ENCODE measurements around the gene CIC. TPM values are rescaled to one million over a fixed set of nuclear protein-coding genes. Genes with fewer than 3 reads are reported as not detected.

Gene CIC
- total and polyA plus RNA-seq, 2 of the 13 experiments (the other 11 are each of a cell fraction or from before 2014, with no cell fraction given), result 5.9 to 8.0 TPM

DNA sequence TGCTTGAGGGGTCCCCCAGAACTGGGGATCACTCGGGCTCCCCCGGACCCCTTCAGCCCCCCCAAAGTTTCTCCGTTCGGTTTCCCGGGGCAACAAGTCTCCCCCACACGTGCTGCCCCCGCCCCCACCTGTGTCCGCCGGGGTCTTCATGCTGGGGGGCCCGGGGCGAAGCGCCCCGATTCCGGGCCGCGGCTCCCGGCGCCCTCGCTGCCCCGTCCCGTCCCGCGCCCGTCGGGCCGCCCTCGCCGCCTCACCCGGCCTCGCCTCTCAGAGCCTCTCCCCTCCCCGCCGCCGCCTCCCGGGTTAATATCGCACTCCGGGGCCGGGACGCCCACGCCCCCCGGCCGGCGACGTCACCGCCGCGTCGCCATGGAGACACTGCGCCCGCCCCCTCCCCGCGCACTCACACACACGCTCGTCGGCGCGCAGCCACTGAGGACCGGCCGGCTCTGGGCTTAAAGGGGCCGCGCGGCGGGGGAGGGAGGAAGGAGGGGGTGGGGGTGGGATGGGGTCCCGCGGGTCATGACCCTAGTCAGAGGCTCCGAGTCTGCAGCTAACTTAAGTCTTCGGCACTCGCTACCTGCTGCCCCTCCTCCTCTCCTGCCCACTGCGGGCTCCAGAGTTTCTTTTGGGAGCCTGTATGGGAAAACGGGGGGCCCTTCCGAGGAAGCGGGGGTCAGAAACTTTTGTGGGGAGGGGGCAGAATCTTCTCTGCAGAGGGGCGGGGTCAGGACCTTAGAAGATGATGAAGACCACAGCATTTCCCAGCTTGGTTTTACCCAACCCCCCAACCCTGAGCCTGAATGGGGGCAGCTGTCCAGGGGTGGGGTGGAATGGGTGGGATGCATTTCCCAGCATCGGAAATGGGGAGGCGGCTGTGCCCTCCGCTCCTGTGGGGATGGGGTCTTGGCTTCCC is 13.9 kb upstream of the CIC start, which contains the start of gene ERF (continued):
- TF ChIP-seq, protein P1, sequence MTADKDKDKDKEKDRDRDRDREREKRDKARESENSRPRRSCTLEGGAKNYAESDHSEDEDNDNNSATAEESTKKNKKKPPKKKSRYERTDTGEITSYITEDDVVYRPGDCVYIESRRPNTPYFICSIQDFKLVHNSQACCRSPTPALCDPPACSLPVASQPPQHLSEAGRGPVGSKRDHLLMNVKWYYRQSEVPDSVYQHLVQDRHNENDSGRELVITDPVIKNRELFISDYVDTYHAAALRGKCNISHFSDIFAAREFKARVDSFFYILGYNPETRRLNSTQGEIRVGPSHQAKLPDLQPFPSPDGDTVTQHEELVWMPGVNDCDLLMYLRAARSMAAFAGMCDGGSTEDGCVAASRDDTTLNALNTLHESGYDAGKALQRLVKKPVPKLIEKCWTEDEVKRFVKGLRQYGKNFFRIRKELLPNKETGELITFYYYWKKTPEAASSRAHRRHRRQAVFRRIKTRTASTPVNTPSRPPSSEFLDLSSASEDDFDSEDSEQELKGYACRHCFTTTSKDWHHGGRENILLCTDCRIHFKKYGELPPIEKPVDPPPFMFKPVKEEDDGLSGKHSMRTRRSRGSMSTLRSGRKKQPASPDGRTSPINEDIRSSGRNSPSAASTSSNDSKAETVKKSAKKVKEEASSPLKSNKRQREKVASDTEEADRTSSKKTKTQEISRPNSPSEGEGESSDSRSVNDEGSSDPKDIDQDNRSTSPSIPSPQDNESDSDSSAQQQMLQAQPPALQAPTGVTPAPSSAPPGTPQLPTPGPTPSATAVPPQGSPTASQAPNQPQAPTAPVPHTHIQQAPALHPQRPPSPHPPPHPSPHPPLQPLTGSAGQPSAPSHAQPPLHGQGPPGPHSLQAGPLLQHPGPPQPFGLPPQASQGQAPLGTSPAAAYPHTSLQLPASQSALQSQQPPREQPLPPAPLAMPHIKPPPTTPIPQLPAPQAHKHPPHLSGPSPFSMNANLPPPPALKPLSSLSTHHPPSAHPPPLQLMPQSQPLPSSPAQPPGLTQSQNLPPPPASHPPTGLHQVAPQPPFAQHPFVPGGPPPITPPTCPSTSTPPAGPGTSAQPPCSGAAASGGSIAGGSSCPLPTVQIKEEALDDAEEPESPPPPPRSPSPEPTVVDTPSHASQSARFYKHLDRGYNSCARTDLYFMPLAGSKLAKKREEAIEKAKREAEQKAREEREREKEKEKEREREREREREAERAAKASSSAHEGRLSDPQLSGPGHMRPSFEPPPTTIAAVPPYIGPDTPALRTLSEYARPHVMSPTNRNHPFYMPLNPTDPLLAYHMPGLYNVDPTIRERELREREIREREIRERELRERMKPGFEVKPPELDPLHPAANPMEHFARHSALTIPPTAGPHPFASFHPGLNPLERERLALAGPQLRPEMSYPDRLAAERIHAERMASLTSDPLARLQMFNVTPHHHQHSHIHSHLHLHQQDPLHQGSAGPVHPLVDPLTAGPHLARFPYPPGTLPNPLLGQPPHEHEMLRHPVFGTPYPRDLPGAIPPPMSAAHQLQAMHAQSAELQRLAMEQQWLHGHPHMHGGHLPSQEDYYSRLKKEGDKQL (CRISPR knock-in tag; IDR thresholded peaks at IDR 0.05; ENCODE audit: low read depth), result no peak
- TF ChIP-seq CC2D1A (CRISPR knock-in tag; IDR thresholded peaks at IDR 0.05) (no peak), ATM (IDR thresholded peaks at IDR 0.05; ENCODE audit: borderline replicate concordance) (no peak), DR1 (CRISPR knock-in tag; IDR thresholded peaks at IDR 0.05) (peak; percentile 90; the same call in 1 of the 2 replicates), ZNF382 (CRISPR knock-in tag; IDR thresholded peaks at IDR 0.05; ENCODE audit: borderline replicate concordance) (no peak), ZNF460 (CRISPR knock-in tag; IDR thresholded peaks at IDR 0.05; ENCODE audit: borderline replicate concordance) (no peak), ZNF180 (CRISPR knock-in tag; IDR thresholded peaks at IDR 0.05; ENCODE audit: borderline replicate concordance, low read depth) (0 out of 2 replicates have a peak, but pooled peaks have one; percentile 23), ZSCAN25 (CRISPR knock-in tag; IDR thresholded peaks at IDR 0.05) (peak; percentile 98), NFIB (CRISPR knock-in tag; IDR thresholded peaks at IDR 0.05; ENCODE audit: borderline replicate concordance) (no peak), CBX2 (IDR thresholded peaks at IDR 0.05; ENCODE audit: low read depth, low read length) (no peak), CBX2 (CRISPR knock-in tag; IDR thresholded peaks at IDR 0.05; ENCODE audit: low read depth) (no peak), RBFOX2 (IDR thresholded peaks at IDR 0.05; ENCODE audit: low read depth, low read length) (peak; percentile 94), FOSL1 (CRISPR knock-in tag; IDR thresholded peaks at IDR 0.05; ENCODE audit: borderline replicate concordance) (no peak), SMAD1 (CRISPR knock-in tag; IDR thresholded peaks at IDR 0.05; ENCODE audit: borderline replicate concordance, low read depth) (no peak), SPEN (CRISPR knock-in tag; IDR thresholded peaks at IDR 0.05; ENCODE audit: low read depth) (no peak), BORCS8-MEF2B (CRISPR knock-in tag; IDR thresholded peaks at IDR 0.05) (0 out of 2 replicates have a peak, but pooled peaks have one; percentile 8)
- TF ChIP-seq, protein P2, sequence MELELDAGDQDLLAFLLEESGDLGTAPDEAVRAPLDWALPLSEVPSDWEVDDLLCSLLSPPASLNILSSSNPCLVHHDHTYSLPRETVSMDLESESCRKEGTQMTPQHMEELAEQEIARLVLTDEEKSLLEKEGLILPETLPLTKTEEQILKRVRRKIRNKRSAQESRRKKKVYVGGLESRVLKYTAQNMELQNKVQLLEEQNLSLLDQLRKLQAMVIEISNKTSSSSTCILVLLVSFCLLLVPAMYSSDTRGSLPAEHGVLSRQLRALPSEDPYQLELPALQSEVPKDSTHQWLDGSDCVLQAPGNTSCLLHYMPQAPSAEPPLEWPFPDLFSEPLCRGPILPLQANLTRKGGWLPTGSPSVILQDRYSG (CRISPR knock-in tag; IDR thresholded peaks at IDR 0.05), result no peak
- TF ChIP-seq, protein P3, sequence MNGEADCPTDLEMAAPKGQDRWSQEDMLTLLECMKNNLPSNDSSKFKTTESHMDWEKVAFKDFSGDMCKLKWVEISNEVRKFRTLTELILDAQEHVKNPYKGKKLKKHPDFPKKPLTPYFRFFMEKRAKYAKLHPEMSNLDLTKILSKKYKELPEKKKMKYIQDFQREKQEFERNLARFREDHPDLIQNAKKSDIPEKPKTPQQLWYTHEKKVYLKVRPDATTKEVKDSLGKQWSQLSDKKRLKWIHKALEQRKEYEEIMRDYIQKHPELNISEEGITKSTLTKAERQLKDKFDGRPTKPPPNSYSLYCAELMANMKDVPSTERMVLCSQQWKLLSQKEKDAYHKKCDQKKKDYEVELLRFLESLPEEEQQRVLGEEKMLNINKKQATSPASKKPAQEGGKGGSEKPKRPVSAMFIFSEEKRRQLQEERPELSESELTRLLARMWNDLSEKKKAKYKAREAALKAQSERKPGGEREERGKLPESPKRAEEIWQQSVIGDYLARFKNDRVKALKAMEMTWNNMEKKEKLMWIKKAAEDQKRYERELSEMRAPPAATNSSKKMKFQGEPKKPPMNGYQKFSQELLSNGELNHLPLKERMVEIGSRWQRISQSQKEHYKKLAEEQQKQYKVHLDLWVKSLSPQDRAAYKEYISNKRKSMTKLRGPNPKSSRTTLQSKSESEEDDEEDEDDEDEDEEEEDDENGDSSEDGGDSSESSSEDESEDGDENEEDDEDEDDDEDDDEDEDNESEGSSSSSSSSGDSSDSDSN (CRISPR knock-in tag; IDR thresholded peaks at IDR 0.05), result no peak; the same call in 1 of the 2 replicates
- TF ChIP-seq, protein P4, sequence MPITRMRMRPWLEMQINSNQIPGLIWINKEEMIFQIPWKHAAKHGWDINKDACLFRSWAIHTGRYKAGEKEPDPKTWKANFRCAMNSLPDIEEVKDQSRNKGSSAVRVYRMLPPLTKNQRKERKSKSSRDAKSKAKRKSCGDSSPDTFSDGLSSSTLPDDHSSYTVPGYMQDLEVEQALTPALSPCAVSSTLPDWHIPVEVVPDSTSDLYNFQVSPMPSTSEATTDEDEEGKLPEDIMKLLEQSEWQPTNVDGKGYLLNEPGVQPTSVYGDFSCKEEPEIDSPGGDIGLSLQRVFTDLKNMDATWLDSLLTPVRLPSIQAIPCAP (CRISPR knock-in tag; IDR thresholded peaks at IDR 0.05; ENCODE audit: low read depth), result no peak
